ENCODE results near the gene F8.
"Not testable (repeated sequence)": the region's sequence is repeated elsewhere in the genome, so short reads cannot be mapped to it uniquely, and the experiment has no call there.

Gene F8

GRCh38 chrX:154890990-154891639 lies 131.4 kb downstream of the F8 start (continued):
- TF ChIP-seq BCL6B (tag by site-specific recombination; IDR thresholded peaks at IDR 0.05) (no peak), ZNF623 (tag by site-specific recombination; IDR thresholded peaks at IDR 0.05) (no peak), GLI2 (tag by site-specific recombination; IDR thresholded peaks at IDR 0.05; ENCODE audit: borderline replicate concordance, low read depth) (peak; percentile 62; the same call in 1 of the 2 replicates), ATF2 (tag by site-specific recombination; IDR thresholded peaks at IDR 0.05; ENCODE audit: low read depth) (0 out of 2 replicates have a peak, but pooled peaks have one; percentile 2), ZNF513 (tag by site-specific recombination; IDR thresholded peaks at IDR 0.05) (no peak; the same call in 1 of the 2 replicates), RBAK (tag by site-specific recombination; IDR thresholded peaks at IDR 0.05) (no peak), HIC1 (tag by site-specific recombination; IDR thresholded peaks at IDR 0.05) (peak; percentile 21; the same call in 1 of the 2 replicates), ZSCAN16 (tag by site-specific recombination; IDR thresholded peaks at IDR 0.05) (no peak), OVOL3 (tag by site-specific recombination; IDR thresholded peaks at IDR 0.05) (peak; percentile 57; the same call in 1 of the 2 replicates), ZBTB8A (tag by site-specific recombination; IDR thresholded peaks at IDR 0.05) (0 out of 2 replicates have a peak, but pooled peaks have one; percentile 19), ZNF580 (tag by site-specific recombination; IDR thresholded peaks at IDR 0.05) (peak; percentile 55; the same call in 1 of the 2 replicates), SP2 (tag by site-specific recombination; IDR thresholded peaks at IDR 0.05) (0 out of 2 replicates have a peak, but pooled peaks have one; percentile 23), ZEB2 (tag by site-specific recombination; IDR thresholded peaks at IDR 0.05) (peak; percentile 67; the same call in 1 of the 2 replicates), FEZF1 (tag by site-specific recombination; IDR thresholded peaks at IDR 0.05) (peak; percentile 88), ZNF121 (tag by site-specific recombination; IDR thresholded peaks at IDR 0.05) (no peak), ZNF2 (tag by site-specific recombination; IDR thresholded peaks at IDR 0.05) (peak; percentile 41; the same call in 1 of the 2 replicates), SP7 (tag by site-specific recombination; IDR thresholded peaks at IDR 0.05) (peak; percentile 91), ZNF433 (tag by site-specific recombination; IDR thresholded peaks at IDR 0.05; ENCODE audit: low read depth) (no peak), ZNF692 (tag by site-specific recombination; IDR thresholded peaks at IDR 0.05) (no peak), KLF8 (tag by site-specific recombination; IDR thresholded peaks at IDR 0.05) (peak; percentile 34; the same call in 1 of the 2 replicates)

GRCh38 chrX:154886789-154887221 lies 135.7 kb downstream of the F8 start:
- H3K9me3 ChIP-seq (ENCODE audit: control insufficient read depth, insufficient read depth, low read depth, low read length); POLR2A ChIA-PET; H3K36me3 ChIP-seq (ENCODE audit: control insufficient read depth in 2 of 2, insufficient read depth in 1 of 2, low read length in 2 of 2); H3K4me3 ChIP-seq (ENCODE audit: low read depth, low read length); H3K4me1 ChIP-seq (ENCODE audit: control insufficient read depth, insufficient read depth, low read length); CTCF ChIA-PET; H3K27ac ChIP-seq (ENCODE audit: extremely low read depth, low read depth, low read length): not testable (repeated sequence)

- POLR2A ChIA-PET; H3K36me3 ChIP-seq (ENCODE audit: control insufficient read depth in 2 of 2, insufficient read depth in 1 of 2, low read length in 2 of 2); H3K4me3 ChIP-seq (ENCODE audit: low read depth, low read length); H3K9me3 ChIP-seq (ENCODE audit: control insufficient read depth, insufficient read depth, low read depth, low read length); H3K4me1 ChIP-seq (ENCODE audit: control insufficient read depth, insufficient read depth, low read length); H3K27ac ChIP-seq (ENCODE audit: extremely low read depth, low read depth, low read length); CTCF ChIA-PET: not testable (repeated sequence)
Measured at GRCh38 chrX:154886069-154886788, 136.3 kb downstream of the F8 start, which contains the start of gene F8A1. TSS of gene F8A1 (plus strand) at chrX:154886355. CDS start at chrX:154886375, 20 bp downstream.

GRCh38 chrX:154885549-154885948 lies 137.0 kb downstream of the F8 start:
- H3K27ac ChIP-seq (ENCODE audit: extremely low read depth, low read depth, low read length); H3K4me3 ChIP-seq (ENCODE audit: low read depth, low read length); H3K36me3 ChIP-seq (ENCODE audit: control insufficient read depth in 2 of 2, insufficient read depth in 1 of 2, low read length in 2 of 2); POLR2A ChIA-PET; H3K4me1 ChIP-seq (ENCODE audit: control insufficient read depth, insufficient read depth, low read length); CTCF ChIA-PET; H3K9me3 ChIP-seq (ENCODE audit: control insufficient read depth, insufficient read depth, low read depth, low read length): not testable (repeated sequence)

All from HEK293 (cell line).